Peyer's patch (tissue), 4 donors: ENCODE data around the gene GPLD1. TPM values are rescaled to one million over a fixed set of nuclear protein-coding genes. Genes with fewer than 3 reads are reported as not detected.
"Not testable (repeated sequence)": the region's sequence is repeated elsewhere in the genome, so short reads cannot be mapped to it uniquely, and the experiment has no call there.

Experiments used
- DNase-seq, 3 donors: peaks; one replicate each; pipeline ENCODE4 v3.0.0-alpha.2; 2017 to 2019
- H3K27ac ChIP-seq, 4 donors: fragments of 200-600 bp; sonication (generic); one replicate each; pipeline ENCODE4 v1.5.1; 2016 to 2019
- H3K27me3 ChIP-seq, 2 donors: fragments of 200-600 bp; sonication (generic); one replicate each; pipeline ENCODE4 v1.5.1; 2019
- H3K36me3 ChIP-seq, 3 donors: fragments of 200-600 bp; sonication (generic); one replicate each; pipeline ENCODE4 v1.5.1; 2016 to 2019
- H3K4me1 ChIP-seq, 4 donors: fragments of 200-600 bp; sonication (generic); one replicate each; pipeline ENCODE4 v1.5.1; 2016 to 2019
- H3K4me3 ChIP-seq, 4 donors: fragments of 200-600 bp; sonication (generic); 1 replicate in 3 of 4; 2 replicates in 1 of 4; pipeline ENCODE4 v1.5.1; 2016 to 2019; ENCODE audit warnings: mild to moderate bottlenecking in 1 of 4
- H3K9me3 ChIP-seq, 4 donors: fragments of 200-600 bp; sonication (generic); one replicate each; pipeline ENCODE4 v1.5.1; 2016 to 2019; ENCODE audit warnings: mild to moderate bottlenecking in 1 of 4
- CTCF ChIP-seq, 6 experiments: fragments of 450-650 bp in 4 of 6; fragments of 200-600 bp in 2 of 6; sonication (generic) in 1 of 6; IDR thresholded peaks; one replicate each; pipeline ENCODE4 v1.5.1; 2017 to 2019; ENCODE audit warnings: antibody characterized with exemption in 6 of 6, mild to moderate bottlenecking in 3 of 6, moderate library complexity in 1 of 6
- POLR2A ChIP-seq, 2 donors: fragments of 450-650 bp; IDR thresholded peaks; one replicate each; pipeline ENCODE4 v1.5.1; 2017; ENCODE audit warnings: antibody characterized with exemption in 2 of 2, mild to moderate bottlenecking in 2 of 2, moderate library complexity in 2 of 2
- total RNA-seq, 4 donors: library from RNA; depleted of rRNA; stranded (reverse); fragments of >200 nt; gene quantifications; one replicate each; pipeline ENCODE4 v1.1.0, GENCODE V29; 2016

The GPLD1 gene
- total RNA-seq, 4 donors from 2014 or later, result 2.1 TPM; not detected in 3

DNA sequence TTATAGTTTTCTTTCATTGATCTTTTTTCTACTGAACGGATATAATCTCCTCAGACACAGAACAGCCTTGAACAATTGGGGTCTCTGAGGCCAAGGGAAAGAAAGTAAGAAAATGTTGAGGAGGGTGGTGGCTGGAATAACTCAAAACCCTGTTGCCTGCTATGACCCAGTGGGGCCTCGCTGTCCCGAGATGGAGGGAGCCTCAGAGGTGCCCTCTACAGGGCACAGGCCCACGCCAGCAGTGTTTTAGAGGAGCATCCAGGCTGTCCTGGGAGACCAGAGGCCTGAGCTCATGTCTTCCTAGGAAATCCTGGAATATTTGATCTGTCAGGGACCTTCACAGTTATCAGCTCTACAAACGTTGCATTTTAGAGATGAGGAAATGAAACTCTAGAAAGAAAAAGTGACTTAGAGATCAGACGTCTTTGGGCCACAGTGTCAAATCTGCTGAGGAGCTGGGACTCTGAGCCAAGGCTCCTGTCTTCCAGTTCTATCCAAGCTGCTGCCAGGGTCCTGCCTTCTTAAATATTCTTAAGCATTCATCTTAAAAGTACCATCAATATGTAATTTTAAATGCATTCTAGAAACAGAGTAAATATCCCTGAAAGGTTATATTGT lies 31.7 kb upstream of the GPLD1 start:
- H3K36me3 ChIP-seq, result no peaks in the 10 kb centered on the region
- no peak overlapping the region for H3K4me3 ChIP-seq
- H3K4me1 ChIP-seq, result no peaks in the 10 kb centered on the region
- peak overlapping the region in 1 of 4 donors; percentile 7 for H3K27ac ChIP-seq
- TF ChIP-seq POLR2A (IDR thresholded peaks at IDR 0.05), result no peak
- TF ChIP-seq CTCF (IDR thresholded peaks at IDR 0.05), result peak in 5 of 6 experiments; percentile 1 to 61 (median 49)
- DNase-seq, result peak; percentile 55 to 76 (median 61)
- no peaks in the 10 kb centered on the region for H3K27me3 ChIP-seq
- no peaks in the 10 kb centered on the region for H3K9me3 ChIP-seq

- DNase-seq, result peak in 1 of 3 donors; percentile 40
- Histone ChIP-seq H3K9me3 (no peaks in the 10 kb centered on the region), H3K4me1 (no peaks in the 10 kb centered on the region), H3K27me3 (no peaks in the 10 kb centered on the region), H3K4me3 (no peak overlapping the region), H3K36me3 (peaks cover 0 to 6% (median 0%) of the 10 kb centered on the region in 3 donors), H3K27ac (peak overlapping the region in 2 of 4 donors; percentile 61 to 78)
- no peak for TF ChIP-seq POLR2A (IDR thresholded peaks at IDR 0.05)
- TF ChIP-seq CTCF (IDR thresholded peaks at IDR 0.05), result no peak
Observed at GRCh38 chr6:24517659-24518543, 28.5 kb upstream of the GPLD1 start.

DNA sequence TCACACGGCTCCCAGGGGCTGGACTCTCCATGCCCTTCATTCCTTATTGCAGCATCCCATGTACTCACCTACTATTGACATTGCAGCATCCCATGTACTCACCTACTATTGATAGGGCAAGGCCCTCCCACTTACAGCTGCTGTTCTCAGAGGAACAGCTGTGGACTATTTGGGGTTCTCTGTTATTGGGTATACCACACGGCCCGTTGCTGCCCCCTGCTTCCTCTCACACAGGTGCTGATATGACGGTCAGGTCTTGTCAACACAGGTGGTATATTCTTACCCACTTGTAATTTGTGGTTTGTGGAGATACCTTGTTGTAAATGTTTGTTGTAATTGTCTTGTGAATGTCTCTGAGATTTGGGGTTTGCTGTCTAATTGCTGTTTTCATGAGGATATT lies 24.2 kb upstream of the GPLD1 start:
- TF ChIP-seq CTCF (IDR thresholded peaks at IDR 0.05) (no peak), POLR2A (IDR thresholded peaks at IDR 0.05) (no peak)
- peak in 2 of 3 donors; percentile 25 to 52 for DNase-seq
- Histone ChIP-seq H3K27ac (no peak overlapping the region), H3K36me3 (peaks cover 0 to 6% (median 0%) of the 10 kb centered on the region in 3 donors), H3K4me1 (no peaks in the 10 kb centered on the region), H3K4me3 (no peak overlapping the region), H3K9me3 (no peaks in the 10 kb centered on the region), H3K27me3 (no peaks in the 10 kb centered on the region)

GRCh38 chr6:24511976-24512375 lies 22.6 kb upstream of the GPLD1 start:
- H3K4me3 ChIP-seq, H3K4me1 ChIP-seq, H3K36me3 ChIP-seq, H3K27me3 ChIP-seq, DNase-seq, H3K9me3 ChIP-seq, H3K27ac ChIP-seq: not testable (repeated sequence)

DNA sequence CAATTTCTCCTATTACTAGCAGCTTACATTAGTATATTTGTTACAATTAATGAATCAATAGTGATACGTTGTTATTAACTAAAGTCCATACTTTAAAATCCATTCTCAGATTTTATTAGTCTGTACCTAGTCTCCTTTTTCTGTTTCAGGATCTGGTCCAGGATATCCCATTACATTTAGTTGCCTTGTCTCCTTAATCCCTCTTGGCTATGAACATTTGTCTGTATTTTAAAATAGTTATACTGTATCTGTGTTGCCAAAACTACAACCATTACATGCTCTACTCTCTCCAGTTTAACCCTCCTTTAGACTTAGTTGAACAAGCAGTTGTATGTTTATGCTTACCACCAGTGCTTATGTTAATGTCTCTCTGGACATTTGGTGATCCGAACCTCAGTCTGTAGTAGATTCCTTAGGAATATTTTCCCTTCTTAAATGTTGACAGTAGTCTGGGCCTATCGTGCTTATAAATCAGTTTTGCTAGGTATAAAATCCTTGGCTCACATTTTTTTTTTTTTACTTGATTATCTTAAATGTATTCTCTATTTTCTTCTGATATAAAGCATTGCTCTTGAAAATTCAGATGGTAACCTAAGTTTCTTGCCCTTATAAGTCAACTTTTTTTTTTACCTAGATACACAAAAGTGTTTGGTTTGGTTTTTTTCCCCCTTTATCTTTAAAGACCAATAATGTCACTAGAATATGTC lies 17.6 kb upstream of the GPLD1 start:
- no peaks in the 10 kb centered on the region for H3K9me3 ChIP-seq
- TF ChIP-seq POLR2A (IDR thresholded peaks at IDR 0.05), result no peak
- no peak for TF ChIP-seq CTCF (IDR thresholded peaks at IDR 0.05)
- no peak overlapping the region for H3K4me3 ChIP-seq
- no peak overlapping the region for H3K27ac ChIP-seq
- H3K27me3 ChIP-seq, result no peaks in the 10 kb centered on the region
- peaks cover 0 to 11% (median 0%) of the 10 kb centered on the region in 3 donors for H3K36me3 ChIP-seq
- H3K4me1 ChIP-seq, result no peaks in the 10 kb centered on the region
- no peak for DNase-seq
